Measurements from ENCODE around the gene NCKAP5. TPM values are rescaled to one million over a fixed set of nuclear protein-coding genes. Genes with fewer than 3 reads are reported as not detected.

The NCKAP5 gene
- total and polyA plus RNA-seq, 9 of the 15 experiments (the other 6 are each of a cell fraction or from before 2014, with no cell fraction given) = not detected

- H3K9me3 ChIP-seq (replicated peaks; ENCODE audit: control insufficient read depth, insufficient read depth, low read depth, low read length) = no peaks in the 10 kb centered on the region
- ChIA-PET POLR2A (no interaction called here), CTCF (ENCODE audit: low intra/inter-chr PET ratio) (no interaction called here)
- no peaks in the 10 kb centered on the region for H3K36me3 ChIP-seq (ENCODE audit: control insufficient read depth, insufficient read depth, low read length)
- H3K4me3 ChIP-seq = no peak overlapping the region
- no peaks in the 10 kb centered on the region for H3K79me2 ChIP-seq (ENCODE audit: control insufficient read depth, insufficient read depth, low read length)
- no peak for TF ChIP-seq SMAD1 (IDR thresholded peaks at IDR 0.05; ENCODE audit: low read depth, low read length, partially characterized antibody)
- no peak for TF ChIP-seq ZNF3 (CRISPR knock-in tag; IDR thresholded peaks at IDR 0.05)
- no peak for TF ChIP-seq FOXJ2 (tag; IDR thresholded peaks at IDR 0.05)
- TF ChIP-seq HSF4 (CRISPR knock-in tag; IDR thresholded peaks at IDR 0.05; ENCODE audit: borderline replicate concordance) = no peak
- TF ChIP-seq TCF7 (IDR thresholded peaks at IDR 0.05; ENCODE audit: borderline replicate concordance) = no peak
- no peak for TF ChIP-seq ZNF778 (CRISPR knock-in tag; IDR thresholded peaks at IDR 0.05)
- no peak for TF ChIP-seq YBX1 (IDR thresholded peaks at IDR 0.05)
- no peak for TF ChIP-seq ZNF232 (CRISPR knock-in tag; IDR thresholded peaks at IDR 0.05)
- no peak for TF ChIP-seq THRAP3 (IDR thresholded peaks at IDR 0.05; ENCODE audit: borderline replicate concordance)
- TF ChIP-seq MCM5 (IDR thresholded peaks at IDR 0.05; ENCODE audit: low read depth) = no peak
- no peak for TF ChIP-seq RNF219 (CRISPR knock-in tag; IDR thresholded peaks at IDR 0.05)
- TF ChIP-seq ZNF589 (CRISPR knock-in tag; IDR thresholded peaks at IDR 0.05; ENCODE audit: low read depth) = no peak
- no peak for TF ChIP-seq COPS2 (conservative IDR thresholded peaks at IDR 0.05)
- TF ChIP-seq ZBTB7A (IDR thresholded peaks at IDR 0.05; ENCODE audit: borderline replicate concordance, control insufficient read depth, low read depth, low read length) = no peak
- no peak for TF ChIP-seq EP300 (IDR thresholded peaks at IDR 0.05; ENCODE audit: low read length)
- no peak for ATAC-seq
- FAIRE-seq = no peak
- no peaks in the 10 kb centered on the region for H3K4me1 ChIP-seq (replicated peaks in 1 of 2; ENCODE audit: control insufficient read depth in 2 of 2, insufficient read depth in 2 of 2, low read length in 2 of 2)
- intact Hi-C loops (cut with micrococcal nuclease) (no loop called here), in situ Hi-C loops (cut with MboI) (no loop called here)
- no peaks in the 10 kb centered on the region for H3K9me1 ChIP-seq (ENCODE audit: control insufficient read depth, insufficient read depth, low read length)
- no peaks in the 10 kb centered on the region for H4K20me1 ChIP-seq (replicated peaks; ENCODE audit: control insufficient read depth, insufficient read depth, low read length)
- H3K4me2 ChIP-seq (ENCODE audit: insufficient read depth, low read length) = no peak overlapping the region
- H2AFZ ChIP-seq (ENCODE audit: low read depth, low read length) = no peak overlapping the region
- no peak overlapping the region for H3K27ac ChIP-seq (ENCODE audit: extremely low read depth, low read depth, low read length)
- WGBS (ENCODE audit: insufficient coverage, low coverage, missing lambda C conversion rate) = 4% methylated on average over 5 of the region's 5 CpGs
- no peaks in the 10 kb centered on the region for H3K27me3 ChIP-seq (ENCODE audit: control insufficient read depth in 2 of 2, insufficient read depth in 2 of 2, low read length in 2 of 2)
- no peak for DNase-seq (ENCODE audit: extremely low read depth in 1 of 4, low spot score in 3 of 4)
- H3K9ac ChIP-seq (ENCODE audit: insufficient read depth in 1 of 2, low read depth in 2 of 2, low read length in 2 of 2) = no peak overlapping the region
- BruUV-seq (replicated peaks) = no TSS peak
These were observed 73.0 kb downstream of the NCKAP5 start for GRCh38 chr2:133495226-133495625.

Data from K562 (cell line).